GM12801 (cell line): ENCODE results near the gene ENAM.

ENCODE experiments used
- CTCF ChIP-seq: IDR thresholded peaks from one replicate; pipeline ENCODE4 v1.5.1; 2011; ENCODE audit warnings: control low read depth; ENCODE audit not compliant: insufficient read length; ENCODE audit errors: extremely low read depth

The ENAM gene

GRCh38 chr4:70654605-70655011, 26.1 kb downstream of the ENAM start:
- TF ChIP-seq CTCF: no peak

- TF ChIP-seq CTCF: no peak
Observed at GRCh38 chr4:70657326-70657725, 28.8 kb downstream of the ENAM start.

DNA sequence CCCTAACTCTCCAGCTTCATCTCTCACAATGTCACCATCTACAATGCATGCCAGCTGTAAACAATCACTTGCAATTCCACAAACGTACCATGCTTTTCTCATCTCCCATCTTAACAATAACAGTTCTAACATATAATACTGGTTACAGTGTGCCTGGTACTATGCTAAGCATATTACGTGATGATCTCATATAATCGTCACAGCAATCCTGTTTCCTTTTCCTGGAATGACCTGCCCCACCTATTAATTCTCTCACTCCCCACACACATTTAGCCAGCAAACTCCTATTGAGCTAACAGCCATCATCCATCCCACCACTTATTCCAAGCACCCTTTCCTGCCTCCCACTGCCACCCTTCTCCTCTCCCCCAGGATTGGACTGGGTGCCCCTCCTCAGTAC, 29.9 kb downstream of the ENAM start:
- TF ChIP-seq CTCF: no peak

- no peak for TF ChIP-seq CTCF
Observed at GRCh38 chr4:70660106-70660505, 31.6 kb downstream of the ENAM start.

GRCh38 chr4:70666369-70666768, 37.8 kb downstream of the ENAM start, which contains the start of gene JCHAIN:
Gene JCHAIN, minus strand, starts transcription at chr4:70666508. Its CDS starts 18 bp downstream, at chr4:70666490.
- no peak for TF ChIP-seq CTCF

- TF ChIP-seq CTCF: no peak
Observed at GRCh38 chr4:70667740-70668535, 39.4 kb downstream of the ENAM start.

GRCh38 chr4:70670332-70671014, 41.9 kb downstream of the ENAM start:
- TF ChIP-seq CTCF: no peak
